SHP77 (cell line): ENCODE data around the gene TMEM100.
"Not testable (repeated sequence)": the region's sequence is repeated elsewhere in the genome, so short reads cannot be mapped to it uniquely, and the experiment has no call there.

Experiments
- DNase-seq, 2 experiments: peaks; one replicate each; lab custom pipeline; 2025; lab: John Stamatoyannopoulos, UW

The TMEM100 gene

DNA sequence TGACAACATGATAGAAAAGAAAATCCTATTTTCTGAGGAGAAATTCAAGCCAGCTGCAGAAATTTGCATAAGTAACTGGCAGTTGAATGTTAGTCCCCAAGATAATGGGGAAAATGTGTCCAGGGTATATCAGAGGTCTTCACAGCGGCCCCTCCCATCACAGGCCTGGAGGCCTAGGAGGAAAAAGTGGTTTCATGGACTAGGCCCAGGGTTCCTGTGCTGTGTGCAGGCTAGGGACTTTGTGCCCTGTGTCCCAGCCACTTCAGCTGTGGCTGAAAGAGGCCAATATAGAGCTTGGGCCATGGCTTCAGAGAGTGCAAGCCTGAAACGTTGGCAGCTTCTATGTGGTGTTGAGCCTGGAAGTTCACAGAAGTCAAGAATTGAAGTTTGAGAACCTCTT is 35.6 kb downstream of the TMEM100 start:
- no peak for DNase-seq

- DNase-seq = no peak
Observed at GRCh38 chr17:55683550-55684315, 38.9 kb downstream of the TMEM100 start.

DNA sequence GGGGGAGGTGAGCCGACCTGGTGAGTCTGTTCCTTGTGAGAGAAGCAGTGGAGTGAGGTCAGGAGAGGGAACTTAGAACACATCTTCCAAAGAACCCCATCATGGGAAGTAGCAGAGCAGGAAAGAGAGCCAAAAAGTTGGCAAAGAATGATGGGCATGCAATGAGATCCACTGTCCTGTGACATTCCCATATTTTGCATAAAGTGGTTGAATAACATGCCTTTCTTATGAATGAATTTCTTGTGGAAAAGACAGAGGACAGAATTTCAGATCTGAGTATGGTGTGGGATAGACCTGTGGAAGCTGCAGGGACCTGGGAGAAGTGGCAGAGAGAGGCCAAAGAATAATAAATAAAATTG is 41.3 kb downstream of the TMEM100 start:
- no peak for DNase-seq

DNA sequence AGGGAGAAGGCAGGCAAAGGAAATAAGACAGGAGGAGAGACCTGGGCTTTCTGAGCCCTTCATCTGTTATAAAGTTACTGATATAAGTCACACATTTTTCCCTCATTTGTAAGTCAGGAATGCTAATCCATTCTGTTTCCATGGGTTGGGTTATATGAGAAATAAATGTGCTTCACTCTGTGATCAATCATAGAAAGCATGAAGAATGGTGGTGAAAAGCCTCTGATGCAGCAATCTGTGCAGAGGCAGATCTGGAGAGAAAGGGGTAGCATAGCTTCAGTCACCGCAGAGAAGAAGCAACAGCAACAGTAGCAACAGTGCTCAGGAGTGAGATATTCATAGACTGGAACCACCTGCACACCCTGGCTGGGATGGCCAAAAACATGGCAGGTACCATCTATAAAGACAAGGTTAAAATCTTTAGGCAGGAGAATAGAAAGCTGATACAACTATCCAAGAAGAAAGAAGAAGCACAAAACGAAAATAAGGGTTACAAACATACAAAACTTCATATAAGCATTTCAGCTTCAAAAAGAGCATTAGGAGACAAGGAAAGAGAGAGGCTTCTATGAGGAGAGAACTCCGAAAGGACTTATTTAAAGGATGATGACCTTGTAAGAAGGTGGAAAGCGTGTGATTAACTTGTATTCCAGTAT is 41.9 kb downstream of the TMEM100 start:
- no peak for DNase-seq

DNA sequence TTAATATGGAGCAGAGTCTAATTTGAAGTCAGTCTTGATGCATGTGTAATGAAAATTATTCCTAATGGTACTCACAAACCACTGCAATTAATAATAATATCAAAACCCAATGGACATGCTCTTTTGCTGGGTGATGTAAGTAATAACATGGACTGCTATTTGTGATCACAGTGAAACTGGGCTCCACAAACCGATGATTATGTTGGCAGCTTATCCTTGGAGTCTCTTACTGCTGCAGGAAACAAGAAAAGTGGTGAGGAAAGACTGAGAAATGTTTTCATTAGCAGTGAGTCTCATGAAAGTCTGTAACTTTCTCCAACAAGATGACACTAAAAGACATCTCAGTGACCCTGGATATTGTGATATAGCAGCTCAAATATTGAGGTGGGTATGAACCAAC is 45.2 kb downstream of the TMEM100 start:
- no peak for DNase-seq

GRCh38 chr17:55676274-55676673 is 46.4 kb downstream of the TMEM100 start:
- no peak for DNase-seq

GRCh38 chr17:55673743-55674506 is 48.7 kb downstream of the TMEM100 start:
- no peak for DNase-seq

DNA sequence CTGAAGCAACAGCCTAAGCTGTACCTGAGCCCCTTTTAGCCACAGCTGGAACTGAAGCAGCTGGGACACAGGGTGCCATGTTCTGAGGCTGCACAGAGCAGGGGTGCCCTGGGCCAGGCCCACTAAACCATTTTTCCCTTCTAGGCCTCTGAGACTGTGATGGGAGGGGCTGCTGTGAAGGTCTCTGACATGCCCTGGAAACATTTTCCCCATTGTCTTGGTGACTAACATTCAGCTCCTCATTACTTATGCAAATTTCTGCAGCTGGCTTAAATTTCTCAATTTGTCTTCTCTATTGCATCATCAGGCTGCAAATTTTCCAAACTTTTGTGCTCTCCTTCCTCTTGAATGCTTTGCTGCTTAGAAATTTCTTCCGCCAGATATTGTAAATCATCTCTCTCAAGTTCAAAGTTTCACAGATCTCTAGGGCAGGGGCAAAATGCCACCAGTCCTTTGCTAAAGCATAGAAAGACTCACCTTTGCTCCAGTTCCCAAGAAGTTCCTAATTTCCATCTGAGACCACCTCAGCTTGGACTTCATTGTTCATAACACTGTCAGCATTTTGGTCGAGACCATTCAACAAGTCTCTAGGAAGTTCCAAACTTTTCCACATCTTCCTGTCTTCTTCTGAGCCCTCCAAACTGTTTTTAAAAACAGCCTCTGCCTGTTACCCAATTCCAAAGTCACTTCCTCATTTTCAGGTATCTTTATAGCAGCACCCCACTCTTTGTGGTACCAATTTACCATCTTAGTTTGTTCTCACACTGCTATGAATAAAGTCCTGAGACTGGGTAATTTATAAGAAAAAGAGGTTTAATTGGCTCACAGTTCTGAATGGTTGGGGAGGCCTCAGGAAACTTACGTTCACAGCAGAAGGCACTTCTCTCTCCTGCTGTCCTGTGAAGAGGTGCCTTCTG is 49.8 kb downstream of the TMEM100 start:
- DNase-seq = no peak

DNA sequence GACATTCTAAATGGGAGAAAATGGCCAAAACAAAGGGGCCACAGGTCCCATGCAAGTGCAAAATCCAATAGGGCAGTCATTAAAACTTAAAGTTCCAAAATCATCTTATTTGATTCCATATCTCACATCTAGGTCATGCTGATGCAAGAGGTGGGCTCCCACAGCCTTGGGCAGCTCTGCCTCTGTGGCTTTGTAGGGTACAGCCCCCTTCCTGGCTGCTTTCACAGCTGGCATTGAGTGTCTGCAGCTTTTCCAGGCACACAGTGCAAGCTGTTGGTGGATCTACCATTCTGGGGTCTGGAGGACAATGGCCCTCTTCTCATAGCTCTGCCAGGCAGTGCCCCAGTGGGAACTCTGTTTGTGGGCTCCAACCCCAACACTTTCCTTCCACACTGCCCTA is 50.7 kb downstream of the TMEM100 start:
- not testable (repeated sequence) for DNase-seq
